ACC112 (cell line): ENCODE data around the gene HS1BP3.

Experiments
- H2AFZ ChIP-seq: fragments of 200-600 bp; sonication (generic); one replicate; pipeline ENCODE4 v1.6.0; 2017; ENCODE audit warnings: antibody characterized with exemption, low read length; ENCODE audit not compliant: unreplicated experiment
- H3K27ac ChIP-seq: fragments of 200-600 bp; sonication (generic); 2 replicates; pipeline ENCODE4 v1.5.1; 2014; ENCODE audit warnings: low read depth, mild to moderate bottlenecking, antibody characterized with exemption, low read length, moderate library complexity
- H3K27me3 ChIP-seq: fragments of 200-600 bp; sonication (generic); 2 replicates; pipeline ENCODE4 v1.6.1; 2014; ENCODE audit warnings: mild to moderate bottlenecking, antibody characterized with exemption, low read length, moderate library complexity, mixed read lengths; ENCODE audit not compliant: insufficient read depth
- H3K36me3 ChIP-seq: fragments of 200-600 bp; sonication (generic); 2 replicates; pipeline ENCODE4 v1.6.1; 2016; ENCODE audit warnings: mild to moderate bottlenecking, antibody characterized with exemption, low read length, moderate library complexity, mixed read lengths; ENCODE audit not compliant: insufficient read depth
- H3K4me1 ChIP-seq: fragments of 200-600 bp; sonication (generic); one replicate; pipeline ENCODE4 v1.6.1; 2016; ENCODE audit warnings: low read length, mixed read lengths; ENCODE audit not compliant: insufficient read depth, unreplicated experiment, control insufficient read depth
- H3K4me3 ChIP-seq: fragments of 200-600 bp; sonication (generic); 2 replicates; pipeline ENCODE4 v1.5.1; 2014; ENCODE audit warnings: mild to moderate bottlenecking, low read depth, low read length
- H3K79me2 ChIP-seq: fragments of 200-600 bp; sonication (generic); one replicate; pipeline ENCODE4 v1.6.0; 2016; ENCODE audit warnings: low read length; ENCODE audit not compliant: control insufficient read depth, unreplicated experiment, insufficient read depth

The HS1BP3 gene

DNA sequence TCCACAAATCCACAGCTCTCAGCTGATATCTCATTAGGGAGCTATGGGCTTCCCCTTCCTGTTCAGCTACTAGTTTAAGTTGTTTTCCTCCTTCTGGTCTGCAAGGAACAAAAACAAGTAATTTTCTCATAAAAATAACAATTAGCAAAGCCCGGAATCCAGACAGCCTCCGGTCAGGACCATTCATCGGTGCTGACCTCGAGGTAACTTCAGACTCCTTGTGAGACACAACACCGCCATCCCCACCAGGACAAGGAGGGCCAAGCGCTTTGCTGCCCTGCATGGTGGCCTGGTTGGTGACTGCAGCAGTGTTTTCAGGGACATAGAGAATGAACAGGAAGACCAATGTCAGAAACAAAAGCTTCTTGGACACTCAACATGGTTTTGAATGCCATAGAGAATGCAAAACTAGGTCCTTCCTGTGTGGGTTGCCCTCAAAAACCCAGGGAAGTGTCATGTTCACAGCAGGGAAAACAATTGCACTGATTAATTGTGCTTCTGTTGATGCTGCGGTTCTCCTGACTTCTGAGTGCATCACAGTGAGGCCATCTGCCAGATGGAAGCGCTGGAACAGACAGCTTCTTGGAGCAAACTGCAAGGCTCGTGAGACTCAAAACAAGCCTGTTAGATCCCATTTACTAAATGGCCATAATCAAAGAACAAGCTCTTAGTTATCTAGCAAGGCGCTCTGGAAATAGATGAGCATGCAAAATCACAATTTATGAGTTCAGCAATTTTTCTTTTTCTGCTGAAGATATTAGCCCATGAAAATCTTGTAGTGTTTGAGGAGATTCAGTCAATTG, 77.1 kb downstream of the HS1BP3 start:
- no peak overlapping the region for H3K27ac ChIP-seq
- H3K36me3 ChIP-seq: no peaks in the 10 kb centered on the region
- no peak overlapping the region for H3K4me3 ChIP-seq
- H3K79me2 ChIP-seq: no peaks in the 10 kb centered on the region
- peaks cover 24% of the 10 kb centered on the region for H3K4me1 ChIP-seq
- H3K27me3 ChIP-seq: no peaks in the 10 kb centered on the region
- no peak overlapping the region for H2AFZ ChIP-seq

GRCh38 chr2:20572221-20572620, 78.7 kb downstream of the HS1BP3 start:
- no peaks in the 10 kb centered on the region for H3K27me3 ChIP-seq
- no peak overlapping the region for H3K4me3 ChIP-seq
- no peaks in the 10 kb centered on the region for H3K36me3 ChIP-seq
- no peak overlapping the region for H2AFZ ChIP-seq
- no peaks in the 10 kb centered on the region for H3K79me2 ChIP-seq
- H3K4me1 ChIP-seq: peaks cover 17% of the 10 kb centered on the region
- no peak overlapping the region for H3K27ac ChIP-seq

GRCh38 chr2:20571644-20572215, 79.2 kb downstream of the HS1BP3 start:
- Histone ChIP-seq H3K4me1 (peaks cover 17% of the 10 kb centered on the region), H3K27me3 (no peaks in the 10 kb centered on the region), H3K79me2 (no peaks in the 10 kb centered on the region), H2AFZ (no peak overlapping the region), H3K36me3 (no peaks in the 10 kb centered on the region), H3K4me3 (no peak overlapping the region), H3K27ac (no peak overlapping the region)

GRCh38 chr2:20571231-20571630, 79.7 kb downstream of the HS1BP3 start:
- no peak overlapping the region for H3K4me3 ChIP-seq
- H3K79me2 ChIP-seq: no peaks in the 10 kb centered on the region
- H3K27me3 ChIP-seq: no peaks in the 10 kb centered on the region
- H3K4me1 ChIP-seq: peaks cover 17% of the 10 kb centered on the region
- no peak overlapping the region for H2AFZ ChIP-seq
- H3K36me3 ChIP-seq: no peaks in the 10 kb centered on the region
- no peak overlapping the region for H3K27ac ChIP-seq

DNA sequence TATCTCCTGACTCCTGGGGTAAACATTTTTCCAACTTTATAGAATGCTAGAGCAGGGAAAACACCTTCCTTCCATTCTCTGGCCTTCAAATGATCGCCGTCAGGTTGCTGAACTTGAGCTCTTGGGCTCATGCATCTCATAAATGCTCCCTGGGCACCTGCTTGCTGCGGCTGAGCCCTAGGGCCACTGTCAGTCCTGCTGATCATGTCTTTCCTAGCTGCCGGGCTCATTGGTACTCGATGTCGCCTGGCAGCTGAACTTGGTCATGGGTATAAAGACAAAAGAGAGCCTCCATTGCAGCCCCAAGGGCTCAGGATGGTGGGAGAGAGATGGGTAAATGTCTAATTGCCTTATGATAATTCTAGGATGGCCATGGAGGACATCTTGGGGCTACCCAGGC, 80.6 kb downstream of the HS1BP3 start:
- Histone ChIP-seq H3K4me3 (no peak overlapping the region), H3K36me3 (no peaks in the 10 kb centered on the region), H3K27me3 (no peaks in the 10 kb centered on the region), H3K79me2 (no peaks in the 10 kb centered on the region), H3K27ac (no peak overlapping the region), H3K4me1 (peaks cover 17% of the 10 kb centered on the region), H2AFZ (no peak overlapping the region)

DNA sequence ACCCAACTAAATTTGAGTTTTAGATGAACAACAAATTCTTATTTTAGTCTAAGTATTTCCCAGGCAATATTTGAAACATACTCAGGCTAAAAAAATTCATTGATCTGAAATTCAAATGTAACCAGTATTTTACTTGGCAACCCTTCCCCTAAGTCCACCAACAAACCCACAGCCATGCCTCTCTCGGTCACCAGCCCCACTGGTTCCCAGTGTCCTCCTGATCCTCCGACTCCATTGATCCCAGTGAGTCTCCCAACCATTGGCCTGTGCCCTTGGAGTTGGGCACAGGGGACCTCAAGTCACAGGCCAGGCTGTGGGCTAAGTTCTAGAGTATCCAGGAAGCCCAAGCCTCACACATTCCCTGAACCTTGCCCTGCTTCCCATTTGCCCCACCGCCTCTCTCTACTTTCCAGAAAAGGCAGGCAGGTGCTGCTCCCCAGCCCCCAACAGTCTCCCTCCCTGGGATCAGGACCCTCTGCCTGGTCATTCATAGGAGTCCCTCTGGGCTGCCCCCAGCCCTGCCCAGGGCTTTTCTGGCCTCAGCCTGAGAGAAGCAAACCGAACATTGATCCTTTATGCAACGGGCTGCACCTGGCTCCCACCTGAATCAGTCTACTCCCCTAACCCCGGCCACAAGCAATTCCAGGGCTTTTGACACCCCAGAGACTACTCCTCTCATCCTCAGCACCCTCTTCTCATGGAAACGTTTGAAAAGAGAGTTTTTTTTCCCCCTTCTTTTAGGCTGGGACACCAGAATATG, 81.3 kb downstream of the HS1BP3 start:
- Histone ChIP-seq H3K36me3 (no peaks in the 10 kb centered on the region), H3K79me2 (no peaks in the 10 kb centered on the region), H3K27ac (peak overlapping the region; percentile 73), H2AFZ (peak overlapping the region; percentile 11), H3K4me1 (peaks cover 17% of the 10 kb centered on the region), H3K4me3 (no peak overlapping the region), H3K27me3 (no peaks in the 10 kb centered on the region)

- Histone ChIP-seq H3K4me3 (no peak overlapping the region), H3K79me2 (no peaks in the 10 kb centered on the region), H3K36me3 (no peaks in the 10 kb centered on the region), H3K4me1 (peaks cover 23% of the 10 kb centered on the region), H3K27me3 (no peaks in the 10 kb centered on the region), H2AFZ (peak overlapping the region; percentile 11), H3K27ac (peak overlapping the region; percentile 73)
These were observed 82.1 kb downstream of the HS1BP3 start for GRCh38 chr2:20568501-20569463.

- no peaks in the 10 kb centered on the region for H3K36me3 ChIP-seq
- H2AFZ ChIP-seq: no peak overlapping the region
- H3K79me2 ChIP-seq: no peaks in the 10 kb centered on the region
- H3K27ac ChIP-seq: no peak overlapping the region
- no peaks in the 10 kb centered on the region for H3K27me3 ChIP-seq
- H3K4me3 ChIP-seq: no peak overlapping the region
- peaks cover 32% of the 10 kb centered on the region for H3K4me1 ChIP-seq
These were observed 83.0 kb downstream of the HS1BP3 start for GRCh38 chr2:20567926-20568179.
